ENCODE results near the gene CCDC126. TPM values are rescaled to one million over a fixed set of nuclear protein-coding genes. Genes with fewer than 3 reads are reported as not detected.
"Not testable (repeated sequence)": the region's sequence is repeated elsewhere in the genome, so short reads cannot be mapped to it uniquely, and the experiment has no call there.

CCDC126 gene
- total RNA-seq, 1 donor from 2014 or later, result 10.8 TPM

DNA sequence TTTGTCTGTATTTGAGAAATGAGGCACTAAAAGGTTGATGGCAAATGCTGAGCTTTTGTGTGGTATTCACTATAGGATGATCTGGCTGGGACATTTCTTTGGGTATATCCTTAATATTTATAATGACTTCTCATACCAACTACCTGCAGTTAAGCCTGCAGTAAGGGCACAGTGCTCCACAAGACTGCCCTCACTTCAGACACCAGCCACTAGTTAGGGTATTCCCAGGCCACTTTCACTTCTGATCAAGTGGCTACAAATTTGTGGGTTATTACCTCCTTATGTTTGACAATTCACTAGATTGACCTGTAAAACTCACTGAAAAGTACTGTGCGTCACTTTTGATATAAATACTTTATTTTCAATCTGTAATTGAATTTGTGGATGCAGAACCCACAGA lies 20.3 kb downstream of the CCDC126 start:
- intact Hi-C loops (cut with DNase I), result no loop called here
- DNase-seq, result no peak
- no peak for ATAC-seq (ENCODE audit: poor library complexity)

DNA sequence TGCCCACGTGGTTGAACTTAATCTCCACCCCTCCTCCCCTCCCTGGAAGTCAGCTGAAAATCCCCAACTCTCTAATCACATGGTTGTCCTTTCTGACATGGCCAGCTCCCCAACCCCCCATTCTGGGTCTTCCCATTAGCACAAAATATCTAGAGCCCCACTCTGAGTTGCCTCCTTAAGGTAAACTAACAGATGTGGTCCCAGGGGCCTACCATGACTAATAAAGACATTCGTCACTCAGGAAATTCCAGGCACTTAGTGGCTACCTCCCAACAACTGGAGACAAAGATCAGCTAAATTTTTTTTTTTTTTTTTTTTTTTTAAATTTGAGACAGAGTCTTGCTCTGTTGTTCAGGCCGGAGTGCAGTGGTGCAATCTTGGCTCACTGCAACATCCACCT lies 21.1 kb downstream of the CCDC126 start:
- DNase-seq, result no peak
- intact Hi-C loops (cut with DNase I), result no loop called here
- no peak for ATAC-seq (ENCODE audit: poor library complexity)

DNA sequence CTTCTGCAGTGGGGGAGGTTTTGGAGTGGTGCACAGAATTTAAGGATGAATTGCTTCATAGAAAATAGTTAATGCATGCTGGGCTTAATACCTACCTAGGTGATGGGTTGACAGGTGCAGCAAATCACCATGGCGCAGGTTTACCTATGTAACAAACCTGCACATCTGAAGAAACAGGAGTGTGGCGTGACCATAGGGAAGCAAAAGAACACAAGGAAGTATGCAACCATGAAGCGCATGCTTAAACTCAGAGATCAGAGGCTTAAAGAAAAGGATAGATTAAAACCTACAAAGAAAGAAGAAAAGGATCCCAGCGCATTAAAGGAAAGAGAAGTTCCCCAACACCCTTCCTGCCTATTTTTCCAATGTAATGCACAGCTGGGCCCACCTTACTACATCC lies 22.0 kb downstream of the CCDC126 start:
- DNase-seq, result no peak
- ATAC-seq (ENCODE audit: poor library complexity), result no peak
- intact Hi-C loops (cut with DNase I), result no loop called here

DNA sequence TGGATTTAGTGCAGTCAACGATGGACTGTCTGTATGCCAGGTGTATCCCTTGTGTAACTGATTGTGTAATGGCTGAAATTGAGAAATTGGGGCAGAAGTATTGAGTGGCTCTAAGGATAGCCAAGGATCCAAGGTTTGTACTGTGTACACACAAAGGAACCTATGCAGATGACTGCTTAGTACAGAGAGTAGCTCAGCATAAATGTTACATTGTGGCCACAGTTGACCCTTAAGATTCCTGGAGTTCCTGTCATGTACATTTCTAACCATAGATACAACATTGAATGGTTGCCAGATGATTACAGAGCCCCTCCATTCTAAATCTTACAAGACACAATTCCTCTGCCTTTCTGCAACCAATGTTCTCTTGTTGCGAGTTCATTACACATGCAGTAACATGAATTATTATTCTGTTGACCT lies 25.3 kb downstream of the CCDC126 start:
- DNase-seq (no peak), ATAC-seq (ENCODE audit: poor library complexity) (peak; percentile 45)
- intact Hi-C loops (cut with DNase I), result no loop called here

DNA sequence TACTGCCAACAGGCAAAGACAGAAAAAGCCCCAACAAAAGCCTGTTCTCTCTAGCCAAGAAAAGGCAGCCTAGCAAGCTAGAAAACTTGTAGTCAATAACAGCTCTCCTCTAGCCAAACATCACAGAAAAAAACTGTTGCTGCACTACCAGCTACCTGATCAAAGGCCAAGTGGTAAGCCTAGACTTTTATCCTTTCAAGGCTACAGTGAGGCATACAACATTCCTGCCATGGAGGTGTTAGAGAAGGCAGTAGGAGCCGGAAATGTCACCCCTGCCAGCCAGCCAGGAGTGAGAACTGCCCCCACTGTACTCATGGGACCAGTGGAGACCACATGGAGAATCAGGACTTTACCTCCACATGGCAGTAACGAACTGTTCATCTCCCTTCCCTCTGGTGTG lies 31.2 kb downstream of the CCDC126 start:
- intact Hi-C loops (cut with DNase I), result no loop called here
- ATAC-seq (ENCODE audit: poor library complexity), result no peak
- DNase-seq, result no peak

DNA sequence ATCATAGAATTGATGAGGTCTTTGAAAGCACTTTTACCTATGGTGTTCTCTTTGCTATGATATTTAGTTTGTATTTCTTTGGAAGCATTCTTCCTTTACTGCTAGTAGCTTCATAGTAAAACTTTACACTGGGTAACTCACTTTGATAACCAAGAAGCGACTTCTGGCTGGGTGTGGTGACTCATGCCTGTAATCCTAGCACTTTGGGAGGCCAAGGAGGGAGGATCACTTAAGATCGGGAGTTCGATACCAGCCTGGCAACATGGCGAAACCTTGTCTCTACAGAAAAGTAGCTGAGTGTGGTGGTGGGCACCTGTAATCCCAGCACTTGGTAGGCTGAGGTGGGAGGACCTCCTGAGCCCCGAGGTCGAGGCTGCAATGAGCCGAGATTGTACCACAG lies 36.2 kb downstream of the CCDC126 start:
- intact Hi-C loops (cut with DNase I), result no loop called here
- no peak for DNase-seq
- ATAC-seq (ENCODE audit: poor library complexity), result no peak

DNA sequence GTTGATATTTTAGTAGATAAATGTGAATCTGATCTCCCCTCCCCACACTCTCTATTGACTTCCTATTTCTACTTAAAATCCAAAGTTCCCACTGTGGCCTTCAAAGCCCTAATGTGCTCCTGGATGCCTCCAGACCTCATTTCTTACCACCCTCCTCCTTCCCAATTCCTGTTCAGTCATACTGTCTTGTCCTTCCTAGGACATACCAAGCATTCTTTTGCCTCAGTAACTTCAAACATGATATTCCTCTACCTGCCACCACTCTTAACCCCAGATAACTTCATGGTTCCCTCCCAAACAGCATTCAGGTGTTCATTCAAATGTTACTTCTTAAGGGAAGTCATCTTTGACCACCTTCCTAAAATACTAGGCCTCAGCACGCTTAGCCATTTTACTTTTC lies 48.6 kb downstream of the CCDC126 start:
- no peak for DNase-seq
- intact Hi-C loops (cut with DNase I), result no loop called here
- ATAC-seq (ENCODE audit: poor library complexity), result no peak

DNA sequence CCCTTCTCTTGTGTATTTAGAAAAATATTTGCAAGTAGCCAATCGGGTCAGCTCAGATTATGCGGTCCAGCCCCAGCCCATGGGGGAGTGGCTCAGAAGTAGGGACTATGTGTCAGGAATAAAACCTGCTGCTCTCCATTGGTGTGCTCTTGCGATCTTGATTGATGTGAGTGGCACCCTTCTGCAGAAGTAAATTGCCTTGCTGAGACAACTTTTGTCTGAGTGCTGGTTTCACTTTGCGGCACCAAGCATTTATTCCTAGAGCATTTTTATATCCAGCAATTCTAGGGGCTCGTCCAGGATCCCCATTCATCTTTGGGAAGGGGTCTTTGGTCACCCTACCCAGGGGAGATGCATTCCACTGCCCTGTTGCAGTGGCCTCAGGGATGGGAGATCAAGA lies 56.8 kb downstream of the CCDC126 start:
- DNase-seq (no peak), ATAC-seq (ENCODE audit: poor library complexity) (no peak)
- intact Hi-C loops (cut with DNase I), result no loop called here

DNA sequence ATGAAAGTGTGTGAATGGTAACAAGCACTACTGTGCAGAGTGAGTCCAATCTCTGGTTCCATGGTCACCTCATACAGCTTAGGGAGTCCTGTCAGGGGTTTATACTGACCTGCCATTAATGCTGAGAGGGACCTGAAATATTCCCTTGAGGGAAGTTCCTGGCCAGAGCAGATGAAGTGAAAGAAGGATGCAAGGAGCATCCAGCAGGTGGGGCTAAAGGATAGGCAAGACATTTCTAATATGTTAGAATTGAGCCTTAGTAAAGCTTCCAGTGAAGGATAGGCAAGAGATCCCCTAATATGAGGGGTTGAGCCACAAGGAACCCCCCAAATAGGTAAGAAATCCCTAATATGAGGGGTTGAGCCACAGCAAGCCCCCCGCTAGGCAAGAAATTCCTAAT lies 57.3 kb downstream of the CCDC126 start:
- DNase-seq, result no peak
- intact Hi-C loops (cut with DNase I), result no loop called here
- no peak for ATAC-seq (ENCODE audit: poor library complexity)

DNA sequence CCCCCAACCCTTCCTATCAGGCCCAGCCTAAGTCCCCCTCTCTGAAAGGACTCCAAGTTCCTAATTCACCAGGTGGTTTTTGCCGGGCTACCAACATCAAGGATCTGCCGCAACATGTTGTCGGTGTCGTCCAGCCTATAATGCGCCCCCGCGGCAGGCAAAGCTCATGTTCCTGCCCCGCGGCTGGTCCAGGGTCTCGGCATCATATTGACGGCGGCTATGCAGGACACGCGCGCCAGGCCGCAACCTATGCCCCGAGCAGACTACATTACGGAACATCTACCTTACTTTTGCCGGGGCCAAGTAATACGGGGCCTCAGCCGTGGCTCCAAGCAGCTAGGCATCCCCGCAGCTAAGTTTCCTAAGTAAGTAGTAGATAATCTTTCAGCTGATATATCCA lies 58.3 kb downstream of the CCDC126 start:
- DNase-seq (no peak), ATAC-seq (ENCODE audit: poor library complexity) (no peak)
- intact Hi-C loops (cut with DNase I), result no loop called here

DNA sequence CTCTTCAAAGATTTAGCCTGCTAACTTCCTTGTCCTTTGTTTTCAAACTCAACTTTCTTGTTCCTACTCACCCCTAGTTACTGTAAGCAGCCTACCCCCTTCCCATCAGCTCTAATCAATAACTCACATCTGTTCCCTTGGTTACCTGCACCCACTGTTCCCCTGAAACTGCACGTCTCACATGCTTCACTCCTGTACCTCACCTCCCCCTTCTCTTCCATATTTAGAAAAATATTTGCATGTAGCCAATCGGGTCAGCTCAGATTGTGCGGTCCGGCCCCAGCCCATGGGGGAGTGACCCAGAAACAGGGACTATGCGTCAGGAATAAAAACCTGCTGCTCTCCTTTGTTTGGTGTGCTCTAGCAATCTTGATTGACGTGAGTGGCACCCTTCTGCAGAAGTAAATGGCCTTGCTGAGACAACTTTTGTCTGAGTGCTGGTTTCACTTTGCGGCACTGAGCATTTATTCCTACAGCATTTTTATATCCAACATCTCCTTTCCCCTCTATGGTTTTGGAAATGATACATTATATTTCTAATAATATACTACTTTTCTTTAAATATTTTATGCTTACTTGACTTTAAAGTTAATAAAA lies 61.7 kb downstream of the CCDC126 start:
- no peak for DNase-seq
- intact Hi-C loops (cut with DNase I), result no loop called here
- ATAC-seq (ENCODE audit: poor library complexity), result no peak

DNA sequence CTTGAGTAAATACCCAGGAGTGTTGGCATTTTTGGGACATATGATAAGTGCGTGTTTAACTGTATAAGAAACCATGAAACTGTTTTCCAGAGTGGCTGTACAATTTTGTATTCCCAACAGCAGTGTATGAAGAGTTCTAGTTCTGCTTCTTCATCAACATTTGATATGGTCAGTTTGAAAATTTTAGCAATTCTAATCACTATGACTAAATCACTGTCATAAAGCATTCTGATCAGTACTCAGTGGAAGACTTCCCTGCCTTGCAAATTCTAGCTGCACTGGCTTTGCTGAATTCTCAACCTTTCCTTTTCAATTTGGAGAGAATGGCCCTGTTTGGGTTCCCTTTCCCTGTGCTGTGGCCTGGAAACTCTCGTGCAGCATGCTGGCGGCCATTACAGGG lies 64.2 kb downstream of the CCDC126 start:
- intact Hi-C loops (cut with DNase I), result no loop called here
- ATAC-seq (ENCODE audit: poor library complexity), result no peak
- no peak for DNase-seq

DNA sequence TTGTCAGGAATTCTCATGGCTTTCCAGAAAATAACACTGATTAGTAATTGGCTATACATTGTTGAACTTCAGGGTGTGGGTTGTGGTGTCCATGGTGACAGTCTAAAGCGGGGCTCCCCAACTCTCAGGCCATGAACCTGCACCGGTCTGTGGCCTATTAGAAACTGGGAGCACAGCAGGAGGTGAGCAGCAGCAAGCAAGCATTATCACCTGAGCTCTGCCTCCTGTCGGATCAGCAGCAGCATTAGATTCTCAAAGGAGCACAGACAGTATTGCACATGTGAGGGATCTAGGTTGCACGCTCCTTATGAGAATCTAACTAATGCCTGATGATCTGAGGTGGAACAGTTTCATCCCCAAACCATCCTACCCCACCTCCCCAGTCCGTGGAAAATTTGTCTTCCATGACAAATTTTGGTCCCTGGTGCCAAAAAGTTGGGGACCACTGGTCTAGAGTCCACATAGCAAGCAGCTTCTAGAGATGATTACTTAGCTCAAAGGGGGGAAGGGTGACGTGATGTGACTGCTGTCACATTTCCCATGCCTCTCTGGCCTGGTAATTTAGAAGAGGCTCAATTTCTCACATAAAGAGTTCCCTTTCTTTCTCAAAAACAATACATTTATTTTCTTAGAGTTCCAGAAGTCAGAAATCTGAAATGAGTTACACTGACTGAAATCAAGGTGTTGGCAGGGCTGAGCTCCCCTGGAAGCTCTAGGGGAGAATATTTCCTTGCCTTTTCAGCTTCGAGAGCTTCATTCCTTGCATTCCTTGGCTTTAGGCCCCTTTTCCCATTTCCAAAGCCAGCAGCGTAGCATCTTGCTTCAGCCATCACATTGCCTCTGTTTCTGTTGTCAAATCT lies 65.2 kb downstream of the CCDC126 start:
- no peak for ATAC-seq (ENCODE audit: poor library complexity)
- intact Hi-C loops (cut with DNase I), result no loop called here

DNA sequence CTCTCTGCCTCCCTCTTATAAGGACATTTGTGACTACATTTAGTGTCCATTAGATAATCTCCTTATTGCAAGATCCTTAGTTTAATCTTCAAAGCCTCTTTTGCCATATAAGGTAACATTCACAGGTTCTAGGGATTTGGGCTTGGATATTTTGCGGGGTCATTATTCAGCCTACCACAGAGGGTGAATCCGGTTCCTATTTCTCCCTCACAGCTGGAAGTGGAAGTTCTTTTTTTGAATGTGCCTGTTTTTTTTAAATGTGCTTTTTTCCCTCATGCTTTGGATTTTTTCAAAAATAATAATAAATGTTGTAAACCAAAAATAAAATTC lies 65.8 kb downstream of the CCDC126 start:
- ATAC-seq (ENCODE audit: poor library complexity) (no peak), DNase-seq (no peak)
- intact Hi-C loops (cut with DNase I), result no loop called here

More for the DNA sequence above, 65.2 kb downstream of the CCDC126 start:
- no peak for DNase-seq

DNA sequence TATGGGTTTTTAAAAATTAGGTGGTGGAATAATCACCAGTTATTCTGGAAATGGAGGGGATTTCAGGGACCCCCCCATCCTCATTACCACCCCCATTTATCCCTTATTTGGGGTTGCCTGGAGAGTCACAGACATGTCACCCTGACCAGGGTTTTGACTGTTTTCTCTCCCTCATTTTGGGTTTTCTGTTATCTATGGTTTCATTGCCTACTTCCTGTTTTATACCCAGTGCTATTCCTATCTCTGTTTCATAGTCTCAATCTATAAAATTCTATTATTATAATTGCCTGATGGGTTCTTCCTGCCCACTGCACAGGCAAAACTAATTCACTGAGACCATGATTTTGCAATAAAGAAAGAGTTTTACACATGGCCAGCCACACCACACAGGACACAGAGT lies 66.9 kb downstream of the CCDC126 start:
- no peak for ATAC-seq (ENCODE audit: poor library complexity)
- DNase-seq, result no peak
- intact Hi-C loops (cut with DNase I), result no loop called here

DNA sequence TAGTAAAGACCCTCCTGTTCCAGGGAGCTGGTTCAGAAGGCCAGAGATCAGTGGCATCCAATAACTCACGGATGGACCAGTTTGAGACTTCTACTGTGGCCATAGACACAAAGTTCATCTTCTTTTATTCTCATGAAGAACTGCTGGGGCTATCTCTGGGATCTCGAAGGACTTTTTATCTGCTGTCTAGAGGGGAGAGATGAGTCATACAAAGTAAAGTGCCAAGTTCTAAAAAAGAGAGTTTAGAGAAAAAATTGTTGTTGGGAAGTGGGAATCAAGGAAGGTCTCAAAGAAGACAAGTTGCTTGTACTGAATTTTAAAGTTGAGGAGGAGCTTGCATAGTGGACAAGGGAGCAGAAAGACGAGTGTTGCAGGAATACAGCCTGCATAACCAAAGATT lies 74.9 kb downstream of the CCDC126 start:
- DNase-seq (no peak), ATAC-seq (ENCODE audit: poor library complexity) (no peak)
- intact Hi-C loops (cut with DNase I), result no loop called here

DNA sequence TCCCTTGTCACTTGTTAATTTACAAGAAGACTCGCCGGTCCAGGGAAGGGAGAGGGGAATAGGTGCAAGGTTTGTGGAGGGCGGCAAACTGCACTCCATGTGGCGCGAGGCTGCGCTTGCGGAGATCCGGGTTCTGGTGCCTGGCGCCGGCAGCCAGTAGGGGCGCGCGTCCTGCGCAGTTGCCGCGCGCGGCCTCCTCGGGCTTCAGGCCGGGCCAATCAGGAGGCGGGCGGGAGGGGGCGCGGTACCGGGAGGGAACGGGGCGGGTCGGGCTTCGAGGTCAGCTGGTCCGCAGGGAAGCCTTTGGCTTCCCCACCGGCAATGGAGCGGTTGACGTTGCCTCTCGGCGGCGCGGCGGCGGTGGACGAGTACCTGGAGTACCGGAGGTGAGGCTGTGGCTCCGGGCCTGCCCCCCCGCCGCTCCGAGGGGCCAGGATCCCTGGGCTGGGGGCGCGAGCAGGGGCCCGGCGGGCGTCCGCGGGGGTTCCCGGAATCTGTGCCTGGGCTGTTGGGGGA lies 82.8 kb downstream of the CCDC126 start, which contains the start of gene FAM221A:
TSS of gene FAM221A (plus strand) at position 302 of the 516 bp plus-strand sequence. CDS start at position 322, 20 bp downstream.
- intact Hi-C loops (cut with DNase I), result no loop called here
- peak; percentile 94 for DNase-seq
- ATAC-seq (ENCODE audit: poor library complexity), result peak; percentile 100

DNA sequence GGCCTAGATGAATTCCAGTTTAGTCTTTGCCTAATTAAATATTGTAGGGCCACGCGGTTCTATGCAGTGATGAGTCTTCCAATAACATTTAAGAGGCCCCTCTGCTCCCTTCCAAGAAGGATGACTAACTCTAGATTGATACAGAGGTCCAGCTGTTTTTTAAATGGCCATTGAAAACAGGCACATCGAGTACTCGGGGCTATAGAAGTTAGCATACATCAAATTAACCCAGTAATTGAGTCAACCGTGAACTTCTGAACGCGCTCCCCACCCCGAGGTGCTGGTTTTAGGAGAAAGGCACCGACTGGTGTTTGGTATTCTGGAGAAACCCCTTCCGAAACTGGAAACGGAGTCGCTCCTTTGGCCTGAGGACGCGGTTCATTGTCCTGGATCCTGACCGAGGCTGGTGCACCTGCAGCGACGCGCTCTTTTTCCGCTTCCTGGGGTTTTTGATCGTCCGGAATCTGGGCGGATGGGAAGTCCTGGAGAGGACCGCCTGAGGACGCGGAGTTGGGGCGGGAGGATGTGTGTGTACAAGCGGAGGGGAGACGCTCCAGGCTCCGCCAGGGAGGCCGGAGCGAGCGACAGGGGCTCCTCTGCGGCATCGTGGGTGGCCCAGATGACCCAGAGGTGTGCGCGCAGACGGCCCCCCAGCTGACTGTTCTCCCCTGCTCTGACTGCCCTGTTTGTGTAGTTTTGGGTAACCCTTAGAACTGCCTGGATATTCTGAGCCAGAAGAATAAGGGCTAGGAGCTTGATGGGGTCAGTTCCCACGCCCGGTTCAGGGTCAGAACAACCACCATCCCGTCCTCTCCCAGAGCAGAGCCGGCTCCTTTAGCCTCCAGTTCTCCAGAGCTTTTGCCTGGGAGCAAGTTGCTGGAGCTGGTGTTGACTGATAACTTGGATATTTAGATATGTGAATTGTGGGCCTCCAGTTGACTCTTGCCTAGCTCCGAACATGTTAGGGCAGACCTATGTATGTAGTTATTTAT lies 83.5 kb downstream of the CCDC126 start:
- ATAC-seq (ENCODE audit: poor library complexity), result peak; percentile 80
- intact Hi-C loops (cut with DNase I), result no loop called here
- DNase-seq, result peak; percentile 74

DNA sequence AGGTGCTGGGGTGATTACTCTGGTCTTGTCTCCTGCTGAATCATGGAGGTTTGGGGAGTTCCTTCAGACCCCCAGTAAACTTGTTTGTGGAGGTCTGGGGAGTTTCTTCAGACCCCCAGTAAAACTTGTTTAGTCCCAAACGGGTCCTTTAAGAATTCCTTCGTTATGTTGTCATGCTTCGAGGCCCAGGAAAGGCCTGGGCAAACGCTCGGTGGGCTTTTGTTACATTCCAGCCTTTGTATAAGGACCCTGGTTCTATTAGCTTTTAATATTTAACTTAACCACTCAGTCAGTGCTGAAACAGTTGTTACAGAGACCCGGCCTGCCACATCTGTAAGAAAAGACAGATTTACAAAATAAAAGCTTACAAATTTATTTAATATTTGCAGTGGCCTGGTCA lies 86.9 kb downstream of the CCDC126 start:
- DNase-seq; intact Hi-C loops (cut with DNase I); ATAC-seq (ENCODE audit: poor library complexity): not testable (repeated sequence)
